NCI-H460 (cell line): Measurements from ENCODE around the gene FYN. TPM values are rescaled to one million over a fixed set of nuclear protein-coding genes. Genes with fewer than 3 reads are reported as not detected.

Experiments used
- DNase-seq: peaks from one replicate; pipeline ENCODE4 v3.0.0-alpha.2; 2016; ENCODE audit warnings: low read depth; ENCODE audit errors: extremely low read depth
- total RNA-seq: library from RNA; depleted of rRNA; stranded (reverse); fragments of >200 nt; shearing (Covaris generic); gene quantifications from 2 replicates; pipeline ENCODE4 v1.2.3, GENCODE V29; 2014

The FYN gene
- total RNA-seq, 1 experiment from 2014 or later = 1.1 TPM

DNA sequence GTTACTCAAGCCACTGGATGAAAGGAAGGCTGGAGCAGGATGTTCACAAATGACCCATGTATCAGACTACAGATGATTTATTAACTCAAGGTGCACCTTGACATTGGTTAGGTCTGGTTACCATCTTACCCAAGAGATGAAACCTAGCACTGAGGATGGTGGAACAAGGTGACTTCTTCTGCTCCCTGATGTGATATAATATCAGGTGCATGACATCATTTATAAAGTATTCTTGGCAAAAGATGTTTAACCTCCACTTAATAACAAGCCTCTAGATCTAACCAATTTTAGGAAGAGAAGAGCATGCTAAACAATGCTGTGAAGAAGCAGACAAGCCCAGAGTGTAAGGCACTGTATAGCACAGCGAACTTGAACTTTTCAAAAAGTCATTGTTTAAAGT is 100.9 kb downstream of the FYN start:
- no peak for DNase-seq

DNA sequence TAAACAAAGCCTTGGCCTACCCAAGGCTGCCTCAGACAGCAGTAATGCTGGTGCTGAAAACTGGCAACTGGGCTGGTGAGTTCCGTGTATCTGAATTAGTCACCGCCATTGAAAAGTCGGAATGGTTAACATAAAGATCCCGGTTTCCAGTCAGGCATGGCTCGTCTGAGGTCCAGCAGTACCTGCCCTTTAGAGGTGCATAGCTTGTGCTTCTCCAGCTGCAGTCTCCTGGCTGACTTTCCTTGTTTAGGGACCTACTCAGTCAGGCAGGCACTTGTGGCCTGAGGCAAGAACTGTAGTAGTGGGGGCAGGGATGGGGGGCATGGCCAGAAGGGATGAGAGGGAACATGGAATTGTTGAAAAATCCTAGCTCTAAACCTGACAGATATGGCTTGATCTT is 101.6 kb downstream of the FYN start:
- DNase-seq = no peak

DNA sequence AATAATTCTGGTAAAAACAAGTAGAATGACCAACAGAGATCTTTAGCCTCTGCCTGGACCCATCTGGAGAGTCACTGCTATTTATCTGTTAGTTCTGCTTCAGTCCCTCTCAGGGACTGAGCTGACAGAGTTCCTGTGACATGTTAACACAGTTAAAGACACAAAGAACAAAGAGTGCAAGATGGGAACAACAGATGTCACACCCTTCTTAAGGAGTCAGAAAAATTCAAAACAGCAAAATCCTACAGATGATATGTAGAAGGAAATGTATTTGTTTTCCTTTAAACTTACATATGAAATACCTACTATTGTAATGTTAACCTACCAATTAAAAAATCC is 102.2 kb downstream of the FYN start:
- no peak for DNase-seq

DNA sequence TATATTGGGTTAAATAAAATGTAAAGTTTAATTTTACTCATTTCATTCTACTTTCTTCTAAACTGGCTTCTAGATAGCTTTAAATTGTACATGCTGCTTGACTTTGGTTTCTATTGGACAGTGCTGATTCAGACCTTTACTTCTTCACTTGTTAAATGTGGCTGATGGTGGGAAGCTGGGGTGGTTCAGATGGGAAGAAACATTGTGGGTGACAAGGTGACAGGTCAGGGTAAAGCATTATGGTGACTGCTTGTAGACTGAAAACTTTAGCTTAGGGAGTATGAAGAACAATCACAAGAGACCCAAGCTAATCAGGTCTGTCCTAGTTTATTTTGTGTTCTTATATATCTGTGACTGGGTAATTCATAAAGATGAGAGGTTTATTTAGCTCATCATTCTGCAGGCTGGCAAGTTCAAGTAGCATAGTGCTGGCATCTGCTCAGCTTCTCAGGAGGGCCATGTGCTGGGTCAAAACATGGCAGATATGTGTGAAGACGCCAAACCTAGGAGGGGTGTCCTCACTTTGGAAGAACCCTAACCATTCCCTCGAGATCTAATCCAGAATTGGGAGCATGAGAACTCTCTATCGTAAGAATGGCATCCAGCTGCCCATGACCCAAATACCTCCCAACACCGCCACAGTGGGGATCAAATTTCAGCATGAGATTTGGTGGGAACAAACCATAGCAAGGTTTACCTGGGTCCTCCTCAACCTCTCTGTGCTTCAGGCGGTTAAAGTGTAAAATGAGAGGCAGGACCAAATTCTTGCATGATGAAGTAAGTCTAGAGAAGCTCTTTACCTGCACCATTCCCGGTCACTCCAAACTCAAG is 102.8 kb downstream of the FYN start:
- no peak for DNase-seq

DNA sequence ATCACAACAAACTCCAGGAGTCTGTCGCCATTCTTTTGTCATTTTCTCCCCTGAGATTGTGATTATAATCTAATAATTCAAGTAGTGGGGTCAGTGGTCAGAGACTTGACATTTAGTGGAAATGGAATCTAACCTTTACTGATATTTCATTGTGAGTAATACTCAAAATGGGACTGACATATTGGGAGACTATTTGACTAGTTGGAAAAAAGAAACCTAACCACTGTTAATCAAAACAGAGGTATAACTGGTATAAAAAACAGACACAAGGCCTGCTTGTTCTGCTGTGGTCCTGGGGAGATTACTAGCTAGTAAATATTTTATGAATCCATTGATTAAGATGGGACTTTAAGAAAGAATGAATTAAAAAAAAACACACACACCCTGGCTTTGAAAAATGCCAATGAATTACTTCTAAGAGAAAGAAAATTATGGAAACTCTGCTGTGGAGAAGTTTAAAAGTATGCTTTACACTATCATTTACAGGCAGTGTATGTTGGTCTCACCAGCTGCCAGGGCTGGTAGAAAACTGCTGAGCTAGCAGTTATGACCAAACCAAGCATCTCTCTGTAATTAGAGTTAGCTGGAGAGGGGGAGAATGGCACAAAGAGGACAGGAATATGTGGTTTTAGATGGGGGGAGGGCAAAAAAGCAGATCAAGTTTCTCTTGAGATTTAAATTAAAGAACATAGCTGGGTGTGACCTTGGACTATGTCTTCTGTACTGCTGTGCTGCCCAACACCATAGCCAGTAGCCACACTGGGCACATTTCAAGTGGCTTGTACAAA is 103.7 kb downstream of the FYN start:
- DNase-seq = no peak

DNA sequence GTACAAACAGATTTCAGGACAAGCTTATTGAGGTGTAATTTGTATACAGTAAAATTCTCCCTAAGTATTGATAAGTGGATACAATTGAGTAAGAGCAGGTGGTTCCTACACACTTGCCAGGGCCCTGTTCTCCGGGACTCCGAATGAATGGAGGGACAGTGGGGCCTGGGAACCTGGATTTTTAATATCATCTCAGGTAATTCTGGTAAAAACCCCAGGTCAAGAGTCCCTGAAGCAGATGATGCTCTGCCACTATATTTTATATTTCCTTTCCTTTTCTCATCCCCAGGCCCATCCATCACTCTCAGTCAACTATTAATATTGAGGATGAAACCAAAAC is 104.9 kb downstream of the FYN start:
- no peak for DNase-seq

DNA sequence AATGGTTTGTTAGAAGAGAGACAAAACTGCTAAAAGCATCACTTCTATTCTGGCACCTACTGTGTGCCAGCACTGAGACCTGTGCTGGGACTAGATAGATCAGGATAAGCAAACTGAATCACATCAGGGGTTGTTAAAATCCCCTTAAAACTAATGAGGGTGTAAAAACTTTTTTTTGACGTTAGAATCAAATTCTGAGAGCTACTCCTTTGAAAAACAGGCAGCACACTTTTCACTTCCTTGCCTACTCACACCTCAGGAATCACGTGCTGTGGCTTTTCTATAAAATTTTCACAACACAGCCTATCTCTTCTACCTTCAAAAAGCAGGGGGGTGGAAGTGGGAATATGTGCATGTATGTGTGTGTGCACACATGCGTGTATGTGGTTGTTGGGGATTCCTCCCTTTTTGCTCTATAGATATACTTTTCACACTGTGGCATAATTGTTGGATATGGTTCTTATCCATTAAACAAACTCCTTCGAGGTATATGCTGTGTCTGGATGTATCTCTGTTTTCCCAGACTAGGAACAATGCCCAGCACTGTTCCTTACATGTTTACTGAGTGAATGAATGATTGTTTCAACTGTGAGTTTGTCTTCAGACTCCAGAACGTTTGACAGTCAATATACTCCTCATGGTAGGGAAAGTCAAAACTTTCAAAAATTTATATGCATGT is 105.4 kb downstream of the FYN start:
- no peak for DNase-seq

DNA sequence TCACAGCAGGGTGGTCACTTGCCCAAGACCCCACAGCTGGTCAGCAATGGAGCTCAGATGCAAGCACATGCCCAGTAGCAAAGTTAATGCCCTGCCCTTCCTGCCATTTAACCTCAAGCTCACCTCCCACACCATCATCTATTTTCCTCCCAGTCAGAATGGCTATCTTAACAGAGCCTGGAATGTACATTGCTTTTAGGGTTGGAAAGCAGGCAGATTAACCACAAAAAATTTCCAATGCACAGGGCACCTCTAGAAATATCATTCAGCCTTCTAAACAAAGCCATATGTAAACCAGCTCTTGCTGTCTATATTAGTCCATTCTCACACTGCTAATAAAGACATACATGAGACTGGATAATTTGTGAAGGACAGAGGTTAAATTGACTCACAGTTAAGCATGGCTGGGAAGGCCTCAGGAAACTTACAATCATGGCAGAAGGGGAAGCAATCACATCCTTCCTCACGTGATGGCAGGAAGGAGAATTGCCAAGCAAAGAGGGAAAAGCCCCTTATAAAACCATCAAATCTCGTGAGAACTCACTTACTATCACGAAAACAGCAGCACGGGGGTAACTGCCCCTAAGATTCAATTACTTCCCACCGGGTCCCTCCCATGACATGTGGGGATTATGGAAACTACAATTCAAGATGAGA is 106.9 kb downstream of the FYN start:
- no peak for DNase-seq

DNA sequence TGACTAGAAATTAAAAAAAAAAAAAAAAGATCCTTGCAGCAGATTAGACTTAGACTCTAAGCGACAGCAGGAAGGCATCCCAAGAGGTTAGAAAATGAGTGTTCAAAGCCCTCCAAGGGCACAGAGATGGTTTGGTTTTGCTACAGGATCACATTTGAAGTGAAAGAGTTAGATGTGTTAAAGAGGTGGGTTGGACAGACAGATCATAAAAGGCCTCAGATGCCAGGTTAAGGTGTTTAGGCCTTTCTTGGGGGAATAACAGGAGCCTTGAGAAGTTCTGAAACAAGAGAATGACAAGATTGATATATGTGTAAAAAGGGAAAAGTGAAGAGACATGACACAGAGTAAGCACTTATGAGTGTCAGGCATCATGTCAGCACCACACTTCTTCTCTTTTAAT is 107.5 kb downstream of the FYN start:
- DNase-seq = no peak

DNA sequence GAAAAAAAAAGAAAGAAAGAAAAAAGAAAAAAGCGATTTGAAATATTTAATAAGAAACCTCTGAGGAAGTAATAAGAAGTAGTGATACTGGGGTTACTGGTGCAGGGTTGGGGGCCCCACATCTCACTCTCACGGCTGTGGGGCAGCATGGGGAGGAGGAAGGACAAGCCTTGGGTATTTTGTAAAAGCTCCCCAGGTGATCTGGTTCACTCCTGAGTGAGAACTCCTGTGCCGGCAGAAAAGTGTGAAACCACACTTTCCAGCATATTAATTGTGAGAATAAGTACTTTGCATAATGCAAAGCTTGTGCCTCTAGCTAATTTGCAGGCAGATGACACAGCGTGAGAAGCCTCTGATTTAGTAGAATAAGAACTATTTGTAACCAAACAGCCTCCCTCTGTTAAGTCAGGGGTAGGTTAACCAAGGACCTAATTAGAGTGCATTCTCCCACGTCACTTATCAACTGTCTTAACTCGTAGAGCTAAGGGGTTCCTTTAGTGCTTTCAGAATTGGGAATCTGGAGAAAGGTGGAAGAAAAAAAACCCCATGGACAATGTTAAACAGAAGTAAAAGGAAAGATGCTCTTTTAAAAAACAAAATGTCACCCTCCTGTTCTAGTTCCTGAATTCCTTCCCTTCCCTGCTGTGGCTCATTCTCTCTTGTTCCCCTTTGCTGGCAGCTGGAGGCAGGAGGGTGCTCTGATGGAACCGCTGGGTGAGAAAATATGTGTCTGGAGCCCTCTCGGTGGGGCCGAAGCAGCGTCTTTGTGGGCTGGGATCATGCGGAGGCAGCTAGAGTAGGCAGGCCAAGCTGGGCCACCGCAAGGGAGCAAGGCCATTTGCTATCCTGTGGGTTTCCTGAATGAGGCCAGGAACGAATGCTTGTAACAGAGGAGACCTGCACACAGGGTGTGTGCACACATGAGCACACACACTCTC is 108.7 kb downstream of the FYN start:
- DNase-seq = no peak

DNA sequence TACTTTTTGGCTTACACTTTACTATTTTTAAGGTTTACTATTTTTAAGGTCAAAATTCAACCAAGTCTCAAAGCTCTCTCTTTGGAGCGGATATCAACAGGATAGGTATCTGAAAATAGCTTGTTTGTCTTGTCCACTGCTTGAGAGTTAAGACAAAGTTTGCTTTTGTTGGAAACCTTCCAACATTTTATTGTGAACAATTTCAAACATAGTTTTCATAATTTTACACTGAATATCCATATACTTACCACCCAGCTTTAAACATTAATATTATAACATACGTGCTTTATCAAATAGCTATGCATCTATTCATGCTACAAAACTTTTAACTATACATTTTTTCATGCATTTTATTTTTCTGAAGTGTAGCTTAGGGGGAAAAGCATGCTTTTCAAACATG is 109.9 kb downstream of the FYN start:
- DNase-seq = no peak

DNA sequence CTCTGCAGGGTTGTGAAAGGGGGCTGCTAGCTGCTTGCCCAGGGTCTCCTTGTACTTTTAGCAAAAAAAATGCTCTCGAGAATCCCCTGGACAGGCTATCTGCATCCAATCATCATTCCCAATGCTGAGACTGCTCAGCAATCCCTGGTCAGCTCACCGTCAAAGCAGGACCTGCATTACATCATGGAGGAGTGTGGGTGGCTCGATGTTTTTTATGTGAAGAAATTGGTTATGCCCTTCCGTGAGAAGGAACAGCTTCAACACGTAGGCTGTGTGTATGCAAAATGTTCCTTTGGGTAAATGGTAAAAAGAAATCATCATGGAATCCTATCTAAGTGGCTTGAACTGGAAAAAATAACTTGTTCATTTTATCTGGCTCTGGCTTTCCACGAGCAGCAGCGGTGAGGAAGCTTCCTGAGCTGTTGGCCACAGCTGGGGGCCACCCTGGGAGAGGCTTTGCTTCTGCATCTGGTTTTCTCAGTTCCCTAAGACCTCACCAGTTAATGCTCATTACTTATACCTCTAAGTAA is 111.4 kb downstream of the FYN start:
- DNase-seq = no peak

DNA sequence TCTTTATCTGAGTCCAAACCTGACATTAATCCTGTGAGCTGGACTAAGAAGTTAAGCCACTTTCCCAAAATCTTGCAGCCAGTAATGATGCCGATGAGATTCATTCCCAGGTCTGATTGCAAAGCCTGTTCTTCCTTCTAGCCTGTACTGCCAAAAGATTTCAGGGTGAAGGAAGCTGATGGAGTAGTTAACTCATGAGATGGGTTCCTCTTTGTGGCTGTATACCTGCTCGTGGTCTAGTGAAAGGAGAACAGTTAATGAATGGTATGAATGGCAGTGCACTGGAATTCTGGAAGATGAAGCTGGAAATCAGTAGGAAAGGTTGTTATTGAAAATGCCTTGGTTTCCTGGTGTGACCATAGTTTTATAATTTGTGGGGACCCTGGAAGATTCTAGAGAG is 112.0 kb downstream of the FYN start:
- no peak for DNase-seq

DNA sequence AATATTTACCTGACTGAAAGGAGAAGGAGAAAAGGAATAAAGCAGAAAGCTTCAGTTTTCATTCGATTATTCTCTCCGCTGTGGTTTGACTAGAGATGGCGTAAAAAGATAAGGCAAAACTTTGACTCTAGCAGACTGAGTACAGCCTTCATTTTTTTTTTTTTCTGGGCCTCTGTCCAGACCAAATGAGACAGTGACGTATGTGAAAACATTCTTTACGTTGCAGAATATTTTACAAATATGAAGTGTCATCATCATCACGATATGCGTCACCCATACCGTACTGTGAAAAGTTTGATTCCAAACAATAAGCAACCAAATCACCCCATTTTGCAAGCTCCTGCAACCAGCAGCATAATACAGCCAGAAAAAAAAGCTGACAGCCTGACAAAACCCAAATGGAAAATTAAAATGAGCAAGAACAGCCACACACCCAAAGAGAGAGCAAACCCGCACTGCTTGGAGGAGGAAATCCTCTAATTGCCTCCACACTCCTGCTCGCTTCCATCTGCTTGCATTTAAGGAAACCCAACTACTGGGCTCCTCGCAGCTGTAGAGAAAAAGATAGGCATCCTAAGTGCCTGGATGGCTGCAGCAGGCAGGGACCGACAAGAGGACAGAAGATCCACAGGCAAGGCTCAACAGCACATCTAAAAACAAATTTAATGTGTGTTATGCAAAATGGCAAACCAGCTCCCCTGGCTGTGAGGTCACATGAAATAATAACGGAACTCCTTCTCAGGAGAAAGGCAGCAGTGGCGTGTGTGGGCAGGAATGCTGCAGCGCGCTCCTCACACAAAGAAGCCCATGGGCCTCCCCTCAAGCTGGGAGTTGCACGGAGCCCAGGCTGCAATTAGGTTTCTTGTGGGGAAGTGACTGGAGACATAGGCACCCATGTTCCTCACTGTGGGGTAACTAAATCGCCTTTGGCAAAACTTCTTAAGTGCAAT is 113.1 kb downstream of the FYN start:
- DNase-seq = no peak

DNA sequence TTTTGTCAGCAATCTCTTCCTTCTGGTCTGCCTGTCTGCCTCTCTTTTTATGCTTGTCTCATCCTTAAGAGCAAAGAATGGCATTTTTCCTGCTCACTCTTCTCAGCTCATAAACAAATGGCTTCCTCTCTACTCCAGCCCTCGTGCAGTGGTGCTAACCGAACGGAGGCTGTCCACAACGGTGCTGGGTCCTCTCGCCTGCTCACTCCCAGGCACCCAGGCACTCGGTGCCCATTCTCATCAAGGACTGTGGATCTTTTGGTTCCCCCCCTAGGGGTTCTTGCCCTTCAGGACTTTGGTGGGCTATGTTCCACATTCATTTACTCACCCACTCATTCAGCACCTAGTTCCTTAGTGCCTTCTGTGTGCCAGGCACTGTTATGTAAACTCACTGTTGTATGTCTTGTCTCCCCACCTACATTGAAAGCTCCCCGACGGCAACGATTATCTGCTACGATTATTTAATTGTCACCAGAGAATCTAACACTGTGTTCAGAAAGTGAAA is 113.9 kb downstream of the FYN start:
- no peak for DNase-seq

DNA sequence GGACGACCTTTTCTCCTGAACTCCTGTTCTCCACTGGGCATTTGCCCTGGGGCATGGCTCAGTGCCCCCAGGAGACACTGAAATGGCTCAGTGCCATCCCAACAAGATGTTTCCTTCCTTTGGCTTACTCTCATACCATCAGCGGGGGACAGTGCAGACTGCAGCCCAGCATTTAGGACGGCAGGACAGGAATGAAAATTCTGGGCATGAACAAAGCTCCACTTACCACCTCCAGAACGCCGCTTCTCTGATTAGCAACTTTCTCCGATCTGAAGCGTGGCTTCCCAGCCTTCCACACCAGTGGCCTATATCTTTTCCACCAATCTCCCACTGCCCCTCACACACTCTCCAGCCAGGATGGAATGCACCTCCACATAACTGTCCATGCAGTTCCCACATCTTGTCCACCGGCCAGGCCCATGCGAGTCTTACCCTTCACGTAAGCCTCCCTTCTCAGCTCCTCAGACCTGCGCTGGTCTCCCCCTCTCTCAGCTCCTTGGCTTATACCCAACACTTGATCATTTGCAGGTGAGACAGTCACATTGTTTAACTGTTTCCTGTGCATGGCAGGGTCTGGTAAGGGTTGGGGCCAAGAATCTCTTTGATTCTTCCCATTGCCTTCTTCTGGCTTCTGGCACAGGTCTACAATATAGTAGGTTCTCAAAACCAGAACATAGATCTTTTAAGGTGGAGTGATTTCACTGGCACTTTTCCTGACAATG is 114.5 kb downstream of the FYN start:
- DNase-seq = no peak

DNA sequence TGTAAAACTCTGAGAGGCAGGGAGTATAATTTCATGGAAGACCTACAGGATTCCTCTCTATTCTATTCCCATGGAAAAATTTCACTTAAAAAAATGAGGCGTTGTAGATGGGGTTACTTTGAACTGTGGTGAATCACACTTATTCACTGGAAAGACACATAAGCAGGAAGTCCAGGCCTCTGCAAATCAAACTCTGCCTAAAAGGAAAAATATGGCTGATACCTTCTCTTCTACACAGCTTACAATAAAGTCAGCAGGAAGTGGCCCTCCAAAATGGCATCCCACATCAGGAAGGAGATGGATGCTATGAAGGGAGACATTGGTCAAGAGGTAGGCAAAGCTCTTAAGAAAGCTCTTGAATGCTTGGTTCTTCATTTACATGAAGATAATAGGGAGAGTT is 115.9 kb downstream of the FYN start:
- DNase-seq = no peak

DNA sequence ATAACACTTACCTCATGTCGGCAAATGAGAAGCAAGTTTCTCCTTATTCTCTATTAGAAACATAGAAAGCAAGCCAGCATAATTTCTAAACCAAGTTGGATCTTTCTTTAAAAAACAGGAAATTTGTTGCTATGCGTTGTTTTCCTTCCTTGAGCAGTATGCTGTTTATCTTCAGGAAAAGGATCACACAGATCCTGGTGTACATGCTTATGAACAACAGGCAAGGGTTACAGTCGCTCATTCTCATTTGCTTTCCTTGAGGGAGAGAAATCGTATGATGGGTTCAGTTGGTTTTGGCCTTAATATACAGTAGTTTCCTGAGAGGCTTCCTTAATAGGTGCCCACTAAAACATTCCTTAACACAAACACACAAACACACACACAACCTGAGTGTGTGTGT is 118.8 kb downstream of the FYN start:
- DNase-seq = no peak
